Endothelial cell of umbilical vein (primary cell): ENCODE data around the gene MAPK6. TPM values are rescaled to one million over a fixed set of nuclear protein-coding genes. Genes with fewer than 3 reads are reported as not detected.
"Not testable (repeated sequence)": the region's sequence is repeated elsewhere in the genome, so short reads cannot be mapped to it uniquely, and the experiment has no call there.

Source experiments
- BruUV-seq: library from RNA; stranded (reverse); fragments of 400-500 nt; replicated peaks from 2 replicates; lab custom pipeline; 2021; lab: Mats Ljungman, UMichigan
- CTCF ChIA-PET: fragments of 300-600, 350-600 bp; sonication (Branson Sonifier 250); formaldehyde crosslinking; loops from one replicate; lab custom pipeline; 2021; ENCODE audit warnings: antibody characterized with exemption, inconsistent platforms; lab: Charles Lee
- POLR2A ChIA-PET: fragments of 300-600, 350-600 bp; sonication (Branson Sonifier 250); formaldehyde crosslinking; loops from one replicate; lab custom pipeline; 2021; ENCODE audit warnings: antibody characterized with exemption, inconsistent platforms; lab: Charles Lee
- DNase-seq: peaks from one replicate; pipeline ENCODE4 v3.0.0-alpha.2; 2011; ENCODE audit warnings: low read depth, low spot score
- FAIRE-seq: peaks from 2 replicates; lab custom pipeline; 2011; peaks lifted over from hg19 to GRCh38; lab: Jason Lieb, UNC
- H2AFZ ChIP-seq: 2 replicates; pipeline ENCODE4 v1.6.0; 2012; ENCODE audit warnings: low read depth, low read length, control low read depth, inconsistent platforms
- H3K27ac ChIP-seq: 2 replicates; pipeline ENCODE4 v1.5.1; 2011; ENCODE audit warnings: low read depth, mild to moderate bottlenecking, control low read depth, low read length, moderate library complexity; ENCODE audit not compliant: insufficient read depth
- H3K27me3 ChIP-seq, 2 experiments: 2 replicates each; pipeline versions ENCODE4 v1.6.0 to v1.6.1; 2011; ENCODE audit warnings: low read length in 2 of 2, mixed read lengths in 1 of 2; ENCODE audit not compliant: control insufficient read depth in 2 of 2, insufficient read depth in 2 of 2
- H3K36me3 ChIP-seq, 2 experiments: 2 replicates in 1 of 2; 3 replicates in 1 of 2; pipeline ENCODE4 v1.5.1; 2011; ENCODE audit warnings: low read length in 2 of 2, mild to moderate bottlenecking in 1 of 2, moderate library complexity in 1 of 2; ENCODE audit not compliant: control insufficient read depth in 2 of 2, insufficient read depth in 2 of 2; ENCODE audit errors: extremely low read depth in 1 of 2
- H3K4me1 ChIP-seq: 3 replicates; pipeline ENCODE4 v1.5.1; 2011; ENCODE audit warnings: mild to moderate bottlenecking, low read length; ENCODE audit not compliant: control insufficient read depth, insufficient read depth; ENCODE audit errors: extremely low read depth
- H3K4me2 ChIP-seq: 2 replicates; pipeline ENCODE4 v1.6.1; 2011; ENCODE audit warnings: low read length, control low read depth, mixed read lengths; ENCODE audit not compliant: insufficient read depth
- H3K4me3 ChIP-seq, 3 experiments: fragments of 200-600 bp in 1 of 3; sonication (generic), shearing (Covaris generic) in 1 of 3; replicated peaks in 1 of 3; 2 replicates each; pipeline ENCODE4 v1.5.1; 2011 to 2016; ENCODE audit warnings: control low read depth in 3 of 3, low read length in 3 of 3, mild to moderate bottlenecking in 2 of 3, inconsistent platforms in 1 of 3, low read depth in 1 of 3, moderate library complexity in 1 of 3; ENCODE audit not compliant: insufficient read depth in 1 of 3
- H3K79me2 ChIP-seq: 2 replicates; pipeline ENCODE4 v1.6.0; 2012; ENCODE audit warnings: low read length, inconsistent platforms; ENCODE audit not compliant: control insufficient read depth, insufficient read depth
- H3K9ac ChIP-seq: replicated peaks from 2 replicates; pipeline ENCODE3; 2011; ENCODE audit warnings: low read length, control low read depth; ENCODE audit not compliant: insufficient read depth; ENCODE audit errors: extremely low read depth
- H3K9me1 ChIP-seq: replicated peaks from 3 replicates; pipeline ENCODE4 v1.6.0; 2011; ENCODE audit warnings: mild to moderate bottlenecking, low read length; ENCODE audit not compliant: control insufficient read depth, insufficient read depth; ENCODE audit errors: extremely low read depth
- H3K9me3 ChIP-seq: replicated peaks from 2 replicates; pipeline ENCODE4 v1.5.1; 2012; ENCODE audit warnings: low read length, inconsistent platforms; ENCODE audit not compliant: control insufficient read depth, insufficient read depth
- H4K20me1 ChIP-seq: replicated peaks from 2 replicates; pipeline ENCODE3; 2011; ENCODE audit warnings: mild to moderate bottlenecking, low read length; ENCODE audit not compliant: control insufficient read depth, insufficient read depth; ENCODE audit errors: extremely low read depth
- EZH2 ChIP-seq: IDR thresholded peaks from 2 replicates; pipeline ENCODE4 v1.6.1; 2012; ENCODE audit warnings: borderline replicate concordance, low read depth, mild to moderate bottlenecking, moderate library complexity, low read length, inconsistent platforms; ENCODE audit not compliant: severe bottlenecking
- FOS ChIP-seq: IDR thresholded peaks from 2 replicates; pipeline ENCODE4 v1.6.1; 2011; ENCODE audit warnings: mild to moderate bottlenecking, low read length, moderate library complexity, borderline replicate concordance; ENCODE audit not compliant: insufficient read depth
- GATA2 ChIP-seq: IDR thresholded peaks from 2 replicates; pipeline ENCODE4 v1.7.0; 2011; ENCODE audit warnings: low read depth, mild to moderate bottlenecking, moderate library complexity, mixed read lengths, low read length; ENCODE audit not compliant: insufficient read length, insufficient read depth
- JUN ChIP-seq: IDR thresholded peaks from 2 replicates; pipeline ENCODE4 v1.6.1; 2011; ENCODE audit warnings: borderline replicate concordance, low read depth; ENCODE audit not compliant: insufficient read length, insufficient read depth
- MAX ChIP-seq: IDR thresholded peaks from 2 replicates; pipeline ENCODE4 v1.6.1; 2011; ENCODE audit not compliant: insufficient read depth, insufficient read length
- MYC ChIP-seq: IDR thresholded peaks from one replicate; pipeline ENCODE4 v1.6.1; 2011; ENCODE audit warnings: mild to moderate bottlenecking, low read depth, low read length
- POLR2A ChIP-seq: IDR thresholded peaks from 2 replicates; pipeline ENCODE4 v1.6.1; 2012; ENCODE audit warnings: low read depth, mild to moderate bottlenecking, control low read depth, low read length
- POLR2AphosphoS5 ChIP-seq: IDR thresholded peaks from 2 replicates; pipeline ENCODE4 v1.6.1; 2012; ENCODE audit warnings: low read depth, mild to moderate bottlenecking, control low read depth, low read length, moderate library complexity; ENCODE audit not compliant: insufficient read depth
- dilution Hi-C: fragments of 300-500 bp; cut with MboI; formaldehyde crosslinking; loops from one replicate; pipeline ENCODE4 v1.15.0; 2019; ENCODE audit warnings: low sequenced_read_pairs; ENCODE audit not compliant: extremely low pct_ligation_motif_present
- intact Hi-C: fragments of 100-400 bp; cut with micrococcal nuclease; formaldehyde crosslinking; loops from one replicate; pipeline ENCODE4 v1.10.0; 2022
- polyA plus RNA-seq, 4 experiments: library from polyadenylated mRNA; depleted of rRNA in 3 of 4; stranded (reverse) in 3 of 4; unstranded in 1 of 4; fragments of >200 nt; gene quantifications; 2 replicates each; pipeline versions ENCODE4 v1.2.1 to v1.2.3, GENCODE V29; 2011 to 2012; ENCODE audit warnings: missing spikeins in 1 of 4
- total RNA-seq: library from RNA; stranded (reverse); gene quantifications from 2 replicates; pipeline ENCODE4 v1.2.3, GENCODE V29; 2021
- TF ChIP-seq, protein P1 (sequence below), 2 donors: IDR thresholded peaks; 1 replicate in 1 of 2; 2 replicates in 1 of 2; pipeline ENCODE4 v1.5.1; 2011; ENCODE audit warnings: low read length in 2 of 2, mild to moderate bottlenecking in 2 of 2, moderate library complexity in 2 of 2, control low read depth in 1 of 2, inconsistent platforms in 1 of 2, low read depth in 1 of 2; ENCODE audit not compliant: insufficient read depth in 1 of 2; ENCODE audit errors: extremely low read depth in 1 of 2

The MAPK6 gene
- total and polyA plus RNA-seq, 2 donors (not counting 3 experiments of a cell fraction or from before 2014, with no cell fraction given): 10.9 to 37.4 TPM

DNA sequence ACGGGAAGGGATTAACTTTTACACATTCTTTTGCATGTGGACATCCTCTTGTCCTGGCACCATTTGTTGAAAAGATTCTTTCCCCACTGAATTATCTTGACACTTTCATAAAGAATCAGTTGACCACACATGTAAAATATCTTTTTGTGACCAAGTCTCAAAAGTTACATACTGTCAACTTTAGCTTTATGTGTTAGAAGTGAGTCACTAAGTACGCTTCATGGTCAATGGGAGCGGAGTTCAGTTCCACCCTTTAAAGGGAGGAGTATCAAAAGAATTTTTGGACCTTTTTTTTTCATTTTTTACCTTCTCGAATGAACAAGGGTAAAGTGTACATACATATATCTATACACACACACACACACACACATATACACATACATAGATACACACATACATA lies 35.4 kb downstream of the MAPK6 start:
- CTCF ChIA-PET: interaction anchor here (1.6 kb wide), 1 partner anchor 24 kb away, joined by 5 read pairs; no protein-coding TSS in a partner anchor
- intact Hi-C loops (no loop called here), dilution Hi-C loops (no loop called here)
- POLR2A ChIA-PET: no interaction called here
- DNase-seq (no peak), FAIRE-seq (no peak)
- Histone ChIP-seq H3K27me3 (no peaks in the 10 kb centered on the region), H4K20me1 (no peaks in the 10 kb centered on the region), H3K4me3 (no peak overlapping the region), H3K4me2 (no peak overlapping the region), H3K9ac (no peak overlapping the region), H3K4me1 (peaks cover 5% of the 10 kb centered on the region), H3K79me2 (peaks cover 2% of the 10 kb centered on the region), H3K36me3 (peaks cover 8 to 18% of the 10 kb centered on the region in 2 experiments), H3K27ac (no peak overlapping the region), H3K9me3 (no peaks in the 10 kb centered on the region), H3K9me1 (no peaks in the 10 kb centered on the region), H2AFZ (no peak overlapping the region)
- TF ChIP-seq MAX (no peak), JUN (no peak), MYC (no peak), POLR2A (no peak), EZH2 (no peak), POLR2AphosphoS5 (no peak), GATA2 (no peak), FOS (no peak)
- TF ChIP-seq, protein P1, sequence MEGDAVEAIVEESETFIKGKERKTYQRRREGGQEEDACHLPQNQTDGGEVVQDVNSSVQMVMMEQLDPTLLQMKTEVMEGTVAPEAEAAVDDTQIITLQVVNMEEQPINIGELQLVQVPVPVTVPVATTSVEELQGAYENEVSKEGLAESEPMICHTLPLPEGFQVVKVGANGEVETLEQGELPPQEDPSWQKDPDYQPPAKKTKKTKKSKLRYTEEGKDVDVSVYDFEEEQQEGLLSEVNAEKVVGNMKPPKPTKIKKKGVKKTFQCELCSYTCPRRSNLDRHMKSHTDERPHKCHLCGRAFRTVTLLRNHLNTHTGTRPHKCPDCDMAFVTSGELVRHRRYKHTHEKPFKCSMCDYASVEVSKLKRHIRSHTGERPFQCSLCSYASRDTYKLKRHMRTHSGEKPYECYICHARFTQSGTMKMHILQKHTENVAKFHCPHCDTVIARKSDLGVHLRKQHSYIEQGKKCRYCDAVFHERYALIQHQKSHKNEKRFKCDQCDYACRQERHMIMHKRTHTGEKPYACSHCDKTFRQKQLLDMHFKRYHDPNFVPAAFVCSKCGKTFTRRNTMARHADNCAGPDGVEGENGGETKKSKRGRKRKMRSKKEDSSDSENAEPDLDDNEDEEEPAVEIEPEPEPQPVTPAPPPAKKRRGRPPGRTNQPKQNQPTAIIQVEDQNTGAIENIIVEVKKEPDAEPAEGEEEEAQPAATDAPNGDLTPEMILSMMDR (IDR thresholded peaks at IDR 0.05; ENCODE audit: extremely low read depth in 1 of 2, insufficient read depth in 1 of 2, low read depth in 1 of 2, low read length in 2 of 2): no peak
- no TSS peak for BruUV-seq

- FAIRE-seq, H3K27ac ChIP-seq, DNase-seq, BruUV-seq, POLR2A ChIA-PET, dilution Hi-C loops, H2AFZ ChIP-seq, H3K9me3 ChIP-seq, H3K4me1 ChIP-seq, H3K79me2 ChIP-seq, H3K9ac ChIP-seq, H3K27me3 ChIP-seq, H3K4me3 ChIP-seq, H4K20me1 ChIP-seq, H3K9me1 ChIP-seq, H3K4me2 ChIP-seq, intact Hi-C loops: not testable (repeated sequence)
- H3K36me3 ChIP-seq: peaks cover 8 to 18% of the 10 kb centered on the region in 2 experiments
- CTCF ChIA-PET: interaction anchor here (1.6 kb wide), 1 partner anchor 24 kb away, joined by 5 read pairs; no protein-coding TSS in a partner anchor
Measured at GRCh38 chr15:52054858-52055257, 35.8 kb downstream of the MAPK6 start.
